HepG2 (cell line): ENCODE measurements around the gene SYNJ2. TPM values are rescaled to one million over a fixed set of nuclear protein-coding genes. Genes with fewer than 3 reads are reported as not detected.

Experiments
- ARNTL ChIP-seq: sonication (generic); formaldehyde crosslinking; IDR thresholded peaks from 2 replicates; pipeline ENCODE4 v1.4.0; 2020; ENCODE audit warnings: mild to moderate bottlenecking, missing genetic modification reagents
- DR1 ChIP-seq: sonication (generic); formaldehyde crosslinking; IDR thresholded peaks from 2 replicates; pipeline ENCODE4 v1.8.0; 2021; ENCODE audit warnings: mild to moderate bottlenecking, missing genetic modification reagents, inconsistent platforms
- HNRNPL ChIP-seq: fragments of 200-400 bp; formaldehyde crosslinking; IDR thresholded peaks from 2 replicates; pipeline ENCODE4 v1.6.1; 2017; ENCODE audit warnings: mild to moderate bottlenecking, low read depth, low read length
- HNRNPLL ChIP-seq: fragments of 200-400 bp; formaldehyde crosslinking; IDR thresholded peaks from 2 replicates; pipeline ENCODE4 v1.6.1; 2017; ENCODE audit warnings: mild to moderate bottlenecking, low read depth, low read length; ENCODE audit not compliant: poor library complexity, severe bottlenecking
- IRF9 ChIP-seq: sonication (generic); formaldehyde crosslinking; IDR thresholded peaks from 2 replicates; pipeline ENCODE4 v1.8.0; 2022; ENCODE audit warnings: missing genetic modification reagents, mild to moderate bottlenecking, borderline replicate concordance
- MTA1 ChIP-seq: sonication (generic); formaldehyde crosslinking; IDR thresholded peaks from 2 replicates; pipeline ENCODE4 v1.4.0; 2020; ENCODE audit warnings: missing genetic modification reagents, mild to moderate bottlenecking, borderline replicate concordance
- POGZ ChIP-seq: sonication (generic); formaldehyde crosslinking; IDR thresholded peaks from 2 replicates; pipeline ENCODE4 v1.4.0; 2020; ENCODE audit warnings: mild to moderate bottlenecking, missing genetic modification reagents
- SAP130 ChIP-seq: IDR thresholded peaks from 2 replicates; pipeline ENCODE4 v1.6.1; 2016; ENCODE audit warnings: low read depth
- SP2 ChIP-seq: sonication (generic); formaldehyde crosslinking; IDR thresholded peaks from 2 replicates; pipeline ENCODE4 v1.5.1; 2020; ENCODE audit warnings: mild to moderate bottlenecking, missing genetic modification reagents
- STAT5B ChIP-seq: sonication (generic); formaldehyde crosslinking; IDR thresholded peaks from 2 replicates; pipeline ENCODE4 v1.4.0; 2020; ENCODE audit warnings: missing genetic modification reagents
- TARDBP ChIP-seq: sonication (generic); formaldehyde crosslinking; IDR thresholded peaks from 2 replicates; pipeline ENCODE4 v1.8.0; 2022; ENCODE audit warnings: mild to moderate bottlenecking, missing genetic modification reagents
- ZNF280D ChIP-seq: sonication (generic); formaldehyde crosslinking; IDR thresholded peaks from 2 replicates; pipeline ENCODE4 v1.5.1; 2020; ENCODE audit warnings: mild to moderate bottlenecking, missing genetic modification reagents
- polyA plus RNA-seq, 8 experiments: library from polyadenylated mRNA; depleted of rRNA in 3 of 8; stranded (reverse) in 7 of 8; unstranded in 1 of 8; fragments of >200 nt; fragmentation: Illumina TruSeq in 4 of 8; extraction: Trizol in 4 of 8; gene quantifications; 2 replicates each; pipeline versions ENCODE4 v1.2.1 to v1.2.3, GENCODE V29; 2011 to 2016; ENCODE audit warnings: low read depth in 4 of 8, missing spikeins in 1 of 8, mixed read lengths in 1 of 8; ENCODE audit not compliant: insufficient read depth in 1 of 8
- total RNA-seq, 5 experiments: library from RNA; depleted of rRNA; stranded (reverse); fragments of >200 nt; fragmentation: Illumina TruSeq; extraction: Trizol; gene quantifications; 2 replicates each; pipeline ENCODE4 v1.2.3, GENCODE V29; 2016; ENCODE audit warnings: low read depth in 1 of 5

Gene SYNJ2
- total and polyA plus RNA-seq, 2 of the 13 experiments (the other 11 are each of a cell fraction or from before 2014, with no cell fraction given), result 39.1 to 57.6 TPM

DNA sequence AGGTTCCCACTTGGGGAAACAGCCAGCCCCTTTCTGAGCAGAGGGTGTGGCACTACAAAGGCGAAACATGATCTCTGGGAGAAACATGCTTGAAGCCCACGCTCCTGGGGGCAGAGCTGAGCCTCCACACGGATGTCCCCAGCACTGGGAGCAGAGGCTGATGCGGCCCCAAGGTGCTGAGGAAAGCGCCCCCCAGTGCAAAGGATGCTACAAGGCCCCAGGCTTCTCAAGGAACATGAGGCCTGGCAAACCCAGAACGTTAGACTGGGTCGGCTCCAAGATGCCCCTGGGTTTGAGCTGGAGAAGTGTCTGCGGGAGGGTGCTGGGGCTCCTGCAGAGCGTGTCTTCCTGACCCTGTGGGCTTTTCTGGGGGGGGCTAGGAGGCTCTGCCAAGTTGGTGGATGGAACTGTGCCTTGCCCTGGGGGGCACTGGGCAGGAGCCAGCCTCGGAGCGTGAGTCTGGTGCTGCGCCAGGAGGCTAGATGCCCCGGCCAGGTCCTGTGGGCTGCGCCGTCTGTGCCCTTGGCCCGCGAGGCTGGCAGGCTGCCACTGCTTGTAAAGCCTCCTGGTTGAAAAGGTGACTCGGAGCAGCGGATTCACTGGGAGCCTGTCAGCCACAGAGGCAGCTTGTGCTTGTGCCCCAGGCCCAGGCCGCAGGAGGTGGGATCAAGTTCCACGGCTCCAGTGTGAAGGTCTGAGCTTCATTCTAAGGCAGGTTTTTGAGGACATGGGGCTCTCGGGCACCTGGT lies 8.1 kb downstream of the SYNJ2 start (continued):
- TF ChIP-seq ZNF280D (CRISPR knock-in tag), result 0 out of 2 replicates have a peak, but pooled peaks have one; percentile 25
- TF ChIP-seq TARDBP, result 0 out of 2 replicates have a peak, but pooled peaks have one; percentile 15
- TF ChIP-seq HNRNPL, result peak; percentile 98
- TF ChIP-seq DR1, result no peak
- 0 out of 2 replicates have a peak, but pooled peaks have one; percentile 13 for TF ChIP-seq POGZ (CRISPR knock-in tag)
- TF ChIP-seq SP2 (CRISPR knock-in tag), result peak; percentile 37; the same call in 1 of the 2 replicates
- TF ChIP-seq ARNTL (CRISPR knock-in tag), result no peak
- no peak for TF ChIP-seq IRF9 (CRISPR knock-in tag)
- TF ChIP-seq HNRNPLL, result peak; percentile 27
- no peak for TF ChIP-seq SAP130
- TF ChIP-seq MTA1 (CRISPR knock-in tag), result peak; percentile 44; the same call in 1 of the 2 replicates
- no peak for TF ChIP-seq STAT5B
